Raji (cell line): ENCODE results near the gene MACC1.

Experiments used
- POLR2A ChIP-seq: IDR thresholded peaks from 2 replicates; pipeline ENCODE4 v1.6.1; 2011; ENCODE audit warnings: low read depth, low read length, control low read depth; ENCODE audit not compliant: insufficient read depth

The MACC1 gene

DNA sequence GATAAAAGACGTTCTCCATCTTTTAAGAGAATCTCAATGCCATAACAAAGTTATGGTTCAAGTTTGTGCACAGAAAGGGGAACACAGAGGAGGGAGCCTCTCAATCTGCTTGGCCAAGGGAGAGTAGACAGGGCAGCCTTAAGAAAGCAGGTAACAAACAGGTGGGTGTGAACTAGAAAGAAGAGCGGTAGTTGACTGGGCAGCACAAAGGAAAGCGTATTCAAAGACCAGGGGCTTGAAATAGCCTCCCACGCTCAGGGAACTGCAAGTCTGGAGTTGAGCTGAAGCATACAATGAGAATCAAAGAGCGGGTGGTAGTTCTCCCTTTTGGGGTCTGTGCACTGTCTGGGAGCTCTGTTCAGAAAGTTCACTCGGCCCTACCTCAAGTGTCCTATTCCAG, 18.9 kb upstream of the MACC1 start:
- no peak for TF ChIP-seq POLR2A

DNA sequence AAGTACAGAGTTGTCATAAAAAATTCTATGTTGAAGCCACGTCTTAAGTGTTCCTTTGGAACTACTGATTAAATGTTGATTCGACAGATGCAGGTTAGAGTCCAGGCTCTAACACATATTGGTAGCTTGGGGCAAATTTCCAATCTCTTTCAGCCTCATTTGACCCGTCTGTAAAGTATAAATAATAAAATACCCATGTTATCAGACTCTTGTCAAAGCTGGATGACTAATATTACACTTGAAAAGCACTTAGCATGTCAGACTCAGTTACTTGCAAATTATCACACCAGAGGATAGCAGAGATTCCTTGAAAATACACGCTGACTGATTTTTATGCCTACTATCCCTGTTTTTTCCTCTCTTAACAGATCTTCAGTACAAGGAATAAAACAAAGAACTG, 18.1 kb upstream of the MACC1 start:
- no peak for TF ChIP-seq POLR2A

DNA sequence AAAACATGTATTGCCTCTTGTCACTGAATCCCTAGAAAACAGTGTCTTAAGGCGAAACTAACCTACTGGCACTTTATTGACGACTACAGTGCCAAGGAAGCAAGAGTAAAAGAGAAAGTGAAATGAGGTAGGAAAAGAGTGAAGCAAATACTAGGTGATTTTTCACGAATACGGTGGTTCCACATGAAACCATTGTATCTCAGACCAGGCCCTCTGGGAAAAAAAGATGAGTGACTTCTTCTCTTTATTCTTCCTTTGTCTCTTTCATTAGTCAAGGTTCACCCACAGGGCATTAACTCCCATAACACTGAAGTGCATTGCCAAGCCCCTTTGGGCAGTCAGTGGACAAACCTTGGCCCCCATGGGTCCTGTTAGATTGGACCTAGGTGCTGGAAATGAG, 16.2 kb upstream of the MACC1 start:
- TF ChIP-seq POLR2A, result no peak

DNA sequence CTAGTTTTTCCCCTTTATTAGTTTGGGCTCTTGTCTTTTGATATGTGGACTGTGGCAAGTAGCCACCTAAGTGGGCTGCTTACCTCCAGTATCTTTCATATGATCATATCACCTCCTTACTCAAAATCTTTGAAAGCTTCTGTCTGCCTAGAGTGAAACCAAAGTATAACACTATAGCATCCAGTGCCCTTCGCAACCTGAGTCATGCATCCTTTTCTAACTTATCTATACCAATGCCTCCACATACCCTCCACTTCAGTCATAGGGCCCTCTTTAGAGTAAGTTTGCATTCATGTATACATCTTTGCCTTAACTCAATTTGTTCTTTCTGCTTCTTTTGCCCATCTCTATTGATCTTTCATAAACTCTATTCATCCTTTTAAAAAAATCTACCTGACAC, 15.7 kb upstream of the MACC1 start:
- no peak for TF ChIP-seq POLR2A

DNA sequence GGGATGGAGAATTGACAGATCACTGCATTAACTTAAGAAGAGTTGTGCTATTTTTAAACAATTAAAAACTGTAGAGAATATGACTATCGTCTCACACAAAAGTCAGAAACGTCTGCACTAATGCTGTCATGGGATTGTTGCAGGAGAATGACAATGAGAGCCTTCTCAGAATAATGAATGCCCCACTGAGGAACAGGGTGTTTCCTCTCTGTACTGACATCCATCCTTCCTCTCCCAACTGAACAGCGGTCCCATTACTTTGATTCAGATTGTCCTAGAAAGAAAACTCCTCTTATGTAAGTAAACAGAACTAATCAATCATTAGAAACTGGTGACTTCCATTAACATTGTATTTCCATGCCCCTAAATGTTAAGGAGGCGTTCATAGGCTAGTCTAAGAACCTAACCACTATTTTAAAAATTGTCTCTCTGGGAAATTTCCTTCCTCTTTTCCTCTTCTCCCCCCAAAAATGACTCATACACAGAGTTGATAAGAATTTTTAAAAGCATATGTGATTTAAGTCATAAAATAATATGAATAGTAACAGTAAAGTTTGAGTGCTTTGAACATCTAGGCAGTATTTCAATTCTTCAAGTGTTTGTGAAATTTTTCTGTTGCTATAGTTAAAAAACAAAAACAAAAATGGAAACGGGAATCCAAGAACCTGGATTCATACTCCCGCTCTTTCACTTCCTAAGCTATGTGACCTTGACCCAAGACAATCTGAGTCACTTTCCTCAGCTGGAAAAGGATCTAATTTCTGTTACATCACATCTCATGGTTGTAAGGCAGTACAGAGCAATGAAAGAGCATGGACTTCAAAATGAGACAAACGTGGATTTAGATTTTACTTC, 12.7 kb upstream of the MACC1 start:
- no peak for TF ChIP-seq POLR2A

DNA sequence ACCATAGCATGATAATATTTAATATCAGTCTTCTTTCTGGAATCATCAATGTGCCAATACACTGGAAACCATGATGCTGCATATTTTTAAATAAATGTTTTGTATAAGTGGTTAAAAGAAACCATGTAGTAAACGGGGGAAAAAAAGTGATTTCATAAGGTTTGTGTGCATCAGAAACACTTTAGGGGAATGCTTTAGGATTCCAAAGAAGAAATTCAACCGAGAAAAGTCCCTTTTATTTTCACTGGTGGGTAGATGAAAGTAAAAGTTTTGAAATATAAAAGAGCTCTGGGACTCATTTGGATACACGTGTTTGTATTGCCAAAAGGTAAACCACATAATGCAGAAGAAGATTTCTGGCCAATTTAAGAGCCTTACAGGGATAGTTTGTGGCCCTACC, 11.9 kb upstream of the MACC1 start:
- TF ChIP-seq POLR2A, result no peak

DNA sequence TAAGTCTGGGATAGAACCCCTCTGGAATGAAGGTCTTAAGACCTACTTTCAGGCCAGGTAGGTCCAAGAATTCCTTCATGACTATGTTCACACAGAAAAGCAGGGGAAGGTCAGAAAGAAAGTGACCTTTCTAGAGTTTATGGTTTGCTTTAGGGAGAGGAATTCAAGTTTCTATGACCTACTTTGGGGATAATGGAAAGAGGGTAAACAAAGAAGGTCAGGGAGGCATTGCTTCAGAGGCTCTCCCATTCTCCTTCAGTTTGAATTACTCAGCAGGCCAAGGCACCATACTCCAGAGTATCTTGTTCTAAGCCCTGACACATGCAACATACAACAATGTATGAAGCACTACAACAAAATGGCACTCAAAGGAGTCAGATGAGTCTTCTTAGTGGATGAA, 11.5 kb upstream of the MACC1 start:
- no peak for TF ChIP-seq POLR2A

DNA sequence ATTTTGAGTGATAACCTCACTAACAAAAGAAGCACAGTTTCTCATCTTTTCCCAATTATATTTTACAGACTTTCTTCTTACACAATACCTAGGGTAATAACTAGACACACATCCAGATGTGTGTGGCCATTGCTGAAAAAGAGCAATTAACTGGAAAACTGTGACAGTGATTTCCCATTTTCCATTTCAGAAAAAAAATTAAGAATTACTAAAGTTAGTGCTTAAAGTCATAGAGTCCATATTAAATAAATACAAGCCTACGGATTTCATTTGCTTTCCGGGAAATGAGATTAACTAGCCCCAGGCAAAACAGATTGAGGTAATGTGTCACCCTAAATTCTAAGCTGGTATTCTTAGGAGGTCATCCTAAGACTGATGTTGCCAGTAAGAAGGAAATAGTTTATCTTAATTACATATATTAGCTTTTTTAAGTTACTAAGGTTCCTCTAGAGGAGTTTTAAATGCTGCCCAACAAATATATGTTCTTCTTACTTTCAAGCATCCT, 10.2 kb upstream of the MACC1 start:
- TF ChIP-seq POLR2A, result no peak

DNA sequence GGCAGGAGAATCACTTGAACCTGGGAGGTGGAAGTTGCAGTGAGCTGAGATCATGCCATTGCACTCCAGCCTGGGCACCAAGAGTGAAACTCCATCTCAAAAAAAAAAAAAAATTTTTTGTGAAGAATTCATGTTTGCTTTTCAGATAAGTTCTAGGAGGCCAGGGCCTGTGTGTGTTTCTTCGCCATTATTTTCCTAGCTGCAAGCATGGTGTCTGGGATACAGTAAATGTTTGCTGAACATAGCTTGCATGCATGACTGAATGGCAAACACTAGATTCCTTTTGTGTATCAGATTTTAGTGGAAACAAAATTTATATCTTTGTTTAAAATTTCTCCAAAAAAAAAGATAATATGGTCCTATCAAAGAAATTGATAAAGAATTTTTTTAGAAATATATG, 9.7 kb upstream of the MACC1 start:
- no peak for TF ChIP-seq POLR2A

DNA sequence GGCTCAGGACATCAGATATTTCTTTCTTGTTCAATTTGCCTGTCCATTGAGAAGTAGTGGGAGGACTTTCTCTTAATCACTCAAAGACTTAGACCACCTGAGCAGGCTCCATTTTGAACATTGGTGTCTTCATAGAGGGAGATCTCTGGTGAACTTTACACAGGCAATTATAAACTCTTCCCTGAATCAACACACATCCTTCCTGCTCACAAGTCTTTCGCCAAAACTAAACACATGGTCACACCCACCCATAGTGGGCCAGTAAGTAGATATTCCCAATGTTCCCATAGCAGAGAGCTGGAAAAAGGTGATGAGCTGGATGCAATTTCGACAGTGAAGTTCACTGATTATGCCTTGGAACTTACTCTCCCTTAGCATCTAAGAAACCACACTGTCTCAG, 8.2 kb upstream of the MACC1 start:
- TF ChIP-seq POLR2A, result no peak

DNA sequence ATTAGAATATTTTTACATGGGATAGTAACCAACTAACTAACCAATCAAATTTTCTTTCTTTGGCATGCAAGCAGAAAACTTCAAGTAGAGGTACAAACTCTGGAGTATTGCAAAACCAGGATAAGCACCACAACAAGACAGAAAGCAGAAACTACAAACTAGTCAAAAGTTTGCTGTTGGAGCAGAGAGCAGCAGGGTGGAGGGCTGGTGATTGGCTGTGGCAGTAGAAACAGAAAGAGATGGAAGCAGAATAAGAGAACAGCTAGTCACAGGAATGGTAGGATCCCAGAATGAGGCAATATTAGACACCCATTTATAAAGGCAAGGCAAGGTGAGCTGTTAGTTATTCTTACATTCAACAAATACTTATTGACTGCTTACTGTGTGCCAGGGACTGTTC, 6.8 kb upstream of the MACC1 start:
- no peak for TF ChIP-seq POLR2A

DNA sequence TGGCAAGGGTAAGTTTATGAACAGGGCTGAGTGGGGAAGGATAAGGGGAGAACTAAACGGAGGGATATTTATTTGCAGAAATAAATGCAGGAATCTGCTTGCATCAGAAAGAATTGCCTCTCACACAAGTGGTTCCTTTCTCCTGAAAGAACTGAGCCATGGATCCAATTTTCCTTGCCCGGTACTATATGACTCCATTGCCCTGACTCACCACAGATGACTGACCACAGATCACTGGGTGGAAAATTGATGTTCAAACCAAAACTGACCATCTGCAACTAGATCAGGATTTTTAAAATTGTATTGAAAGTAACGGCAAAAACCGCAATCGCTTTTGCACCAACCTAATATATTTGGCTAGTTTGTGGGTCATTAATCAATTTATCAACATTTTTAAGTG, 6.2 kb upstream of the MACC1 start:
- TF ChIP-seq POLR2A, result no peak

DNA sequence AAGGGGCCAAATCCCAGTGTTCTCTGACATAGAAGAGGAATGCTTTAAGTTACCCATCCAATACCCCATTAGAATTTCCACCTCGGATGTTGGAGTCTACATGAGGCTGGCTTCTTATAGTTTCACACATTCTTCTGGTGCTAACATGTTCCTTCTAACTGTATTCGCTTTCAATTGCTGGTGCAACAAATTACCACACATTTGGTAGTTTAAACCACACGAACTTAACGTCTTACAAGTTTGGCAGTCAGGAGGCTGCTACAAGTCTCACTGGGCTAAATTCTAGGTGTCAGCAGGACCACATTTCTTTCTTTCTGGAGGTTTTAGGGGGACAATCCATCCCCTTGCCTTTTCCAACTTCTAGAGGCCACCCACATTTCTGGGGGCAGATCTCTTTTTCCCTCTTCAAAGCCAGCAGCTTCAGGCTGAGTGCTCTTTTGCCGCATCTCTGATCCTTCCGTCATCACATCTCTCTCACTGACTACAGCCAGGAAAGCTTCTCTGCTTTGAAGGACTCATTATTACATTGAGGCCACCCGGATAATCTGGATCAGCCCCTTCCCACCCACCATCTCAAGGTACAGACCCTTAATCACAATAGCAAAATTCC, 5.1 kb upstream of the MACC1 start:
- no peak for TF ChIP-seq POLR2A

DNA sequence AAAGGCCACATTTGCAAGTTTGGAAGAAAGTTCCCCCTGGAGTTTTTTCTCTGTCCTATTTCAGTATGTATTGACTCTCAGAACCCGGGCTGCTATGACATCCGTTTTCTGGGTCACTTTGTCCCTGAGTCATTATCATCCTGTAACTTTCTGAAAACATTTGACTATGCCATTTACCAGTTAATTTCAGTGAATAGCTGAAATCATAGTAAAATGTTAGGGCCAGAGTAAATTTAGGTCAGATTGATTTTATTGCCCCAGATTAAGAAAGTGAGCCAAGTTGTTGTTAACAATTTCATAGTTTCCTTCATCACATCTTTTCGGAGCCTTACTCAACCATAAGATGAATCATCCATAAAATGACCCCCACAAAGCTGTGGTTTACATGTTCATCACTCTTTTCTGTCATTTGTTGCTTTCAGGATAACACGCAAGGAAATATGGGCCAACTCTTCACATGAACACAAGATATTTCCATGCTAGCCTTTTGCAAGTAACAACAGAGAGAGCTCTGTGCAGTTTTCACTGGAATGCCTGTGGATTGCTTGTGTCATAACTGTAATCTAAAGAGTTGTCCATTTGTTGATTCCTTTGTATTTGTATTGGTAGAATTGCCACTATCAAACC, 3.9 kb upstream of the MACC1 start:
- no peak for TF ChIP-seq POLR2A

DNA sequence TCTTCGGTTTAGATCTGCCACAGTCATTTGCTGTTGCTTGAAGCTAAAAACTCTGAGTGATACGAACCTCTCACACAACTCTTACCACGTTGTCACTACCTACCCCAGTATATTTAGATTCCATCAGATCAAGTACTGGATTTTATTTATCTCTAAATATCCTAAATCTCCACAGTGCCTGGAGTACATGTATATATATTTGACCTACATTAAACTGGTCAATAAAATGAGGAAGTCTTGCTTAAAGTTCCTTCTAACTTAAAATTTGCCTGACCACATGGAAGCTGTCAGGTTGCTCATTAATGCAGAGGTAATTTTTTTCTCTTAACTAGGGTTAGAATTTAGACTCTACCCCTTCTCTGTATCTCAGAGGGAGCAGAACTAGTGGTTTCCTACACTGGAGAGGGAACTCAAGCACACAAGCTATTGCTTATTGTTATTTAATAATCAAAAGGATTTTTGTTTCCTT, 3.1 kb upstream of the MACC1 start:
- no peak for TF ChIP-seq POLR2A
